DMS114 treated with DMSO at 0.1 percent for 48 hours (cell line): ENCODE data around the gene F3.
"Not testable (repeated sequence)": the region's sequence is repeated elsewhere in the genome, so short reads cannot be mapped to it uniquely, and the experiment has no call there.

Experiments used
- DNase-seq: peaks from one replicate; lab custom pipeline; 2025; ENCODE audit not compliant: unreplicated experiment; lab: John Stamatoyannopoulos, UW

Gene F3

GRCh38 chr1:94541246-94542087 lies at the start of gene F3:
Gene F3 (minus strand): TSS chr1:94541759. CDS start chr1:94541636, 123 bp downstream.
- no peak for DNase-seq

- DNase-seq, result no peak
These were observed 48.9 kb upstream of the F3 start for GRCh38 chr1:94590203-94591137.

GRCh38 chr1:94589728-94590127 lies 48.2 kb upstream of the F3 start:
- no peak for DNase-seq

GRCh38 chr1:94582565-94582964 lies 41.0 kb upstream of the F3 start:
- DNase-seq, result no peak

- DNase-seq, result no peak
These were observed 39.0 kb upstream of the F3 start for GRCh38 chr1:94580367-94581115.

GRCh38 chr1:94579876-94580294 lies 38.3 kb upstream of the F3 start:
- no peak for DNase-seq

GRCh38 chr1:94578856-94579255 lies 37.3 kb upstream of the F3 start:
- no peak for DNase-seq

- DNase-seq, result not testable (repeated sequence)
These were observed 32.4 kb upstream of the F3 start for GRCh38 chr1:94573917-94574316.

GRCh38 chr1:94572780-94573179 lies 31.2 kb upstream of the F3 start:
- DNase-seq, result no peak

GRCh38 chr1:94570965-94571364 lies 29.4 kb upstream of the F3 start:
- DNase-seq, result not testable (repeated sequence)

- DNase-seq, result not testable (repeated sequence)
These were observed 27.2 kb upstream of the F3 start for GRCh38 chr1:94568806-94569205.

- not testable (repeated sequence) for DNase-seq
These were observed 26.5 kb upstream of the F3 start for GRCh38 chr1:94567975-94568607.

GRCh38 chr1:94566436-94566835 lies 24.9 kb upstream of the F3 start:
- DNase-seq, result not testable (repeated sequence)

- DNase-seq, result no peak
These were observed 24.3 kb upstream of the F3 start for GRCh38 chr1:94565901-94566300.

GRCh38 chr1:94562519-94563260 lies 21.1 kb upstream of the F3 start:
- no peak for DNase-seq

- DNase-seq, result no peak
These were observed 18.8 kb upstream of the F3 start for GRCh38 chr1:94560333-94560732.

- no peak for DNase-seq
These were observed 18.4 kb upstream of the F3 start for GRCh38 chr1:94559921-94560320.

- no peak for DNase-seq
These were observed 13.5 kb upstream of the F3 start for GRCh38 chr1:94555091-94555490.

- no peak for DNase-seq
These were observed 13.0 kb upstream of the F3 start for GRCh38 chr1:94554580-94554979.

GRCh38 chr1:94553931-94554330 lies 12.4 kb upstream of the F3 start:
- DNase-seq, result no peak
